HG03439 (cell line): Measurements from ENCODE around the gene CLCA1.

Experiments used
- ATAC-seq: cut with Tn5 transposase; IDR thresholded peaks from one replicate; pipeline ENCODE4 v1.9.1; 2021; ENCODE audit warnings: mild to moderate bottlenecking, moderate library complexity; ENCODE audit not compliant: unreplicated experiment

The CLCA1 gene

DNA sequence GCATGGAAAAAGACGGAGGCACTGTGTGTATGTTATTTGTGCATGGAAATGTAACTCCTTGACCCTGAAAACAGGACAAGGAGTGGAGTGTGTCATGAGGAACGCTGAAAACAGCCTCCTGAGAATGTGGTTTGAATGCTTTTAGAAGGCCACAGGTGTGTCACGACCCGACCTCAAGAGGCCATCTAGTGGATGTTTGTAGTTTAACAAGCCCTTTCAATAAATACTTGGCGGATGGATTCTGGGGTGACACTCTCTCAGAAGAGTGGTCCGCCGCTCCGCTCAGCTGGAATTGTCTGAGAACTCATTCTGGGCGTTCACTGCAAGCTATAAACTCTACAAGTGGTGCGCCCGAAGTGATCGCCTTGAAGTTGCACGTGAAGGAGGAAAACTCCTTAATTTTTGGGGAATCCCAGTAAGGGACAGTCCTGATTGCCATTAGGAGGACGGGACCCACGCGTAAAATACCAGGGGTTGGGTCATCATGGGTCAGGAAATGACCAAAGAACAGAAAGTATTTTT lies 33.5 kb downstream of the CLCA1 start:
- peak; percentile 78 for ATAC-seq

DNA sequence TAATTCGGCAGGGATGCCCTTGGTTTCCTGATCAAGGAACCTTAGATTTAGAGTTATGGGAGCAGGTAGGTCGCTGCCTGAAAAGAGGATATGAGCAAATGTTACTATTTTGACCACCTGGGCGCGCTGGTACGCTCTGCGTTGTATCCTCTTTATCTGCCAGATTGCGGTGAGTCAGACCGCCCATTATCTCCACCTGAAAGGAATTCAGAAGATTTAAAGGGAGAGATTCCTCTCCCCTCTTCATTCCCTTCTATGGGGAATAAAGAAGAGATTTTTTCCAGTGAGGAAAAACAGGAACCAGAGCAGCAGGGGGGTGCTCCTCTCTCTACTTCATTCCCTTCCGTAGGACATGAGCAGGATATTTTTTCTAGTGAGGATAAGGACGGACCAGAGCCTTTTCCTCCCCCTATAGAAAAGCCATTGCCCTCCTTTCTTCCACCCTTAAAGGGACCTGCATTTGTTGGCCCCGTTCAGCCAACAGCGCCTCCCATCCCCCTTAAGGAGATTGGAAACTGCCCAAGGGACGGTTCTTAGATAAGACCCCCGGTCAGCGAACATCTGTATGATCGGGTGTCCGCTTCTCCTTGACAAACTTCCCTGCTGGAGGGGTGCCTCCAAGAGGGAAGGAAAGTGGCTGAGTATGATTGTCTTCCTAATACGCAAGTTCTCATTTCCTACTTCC lies 34.1 kb downstream of the CLCA1 start:
- peak; percentile 34 for ATAC-seq

DNA sequence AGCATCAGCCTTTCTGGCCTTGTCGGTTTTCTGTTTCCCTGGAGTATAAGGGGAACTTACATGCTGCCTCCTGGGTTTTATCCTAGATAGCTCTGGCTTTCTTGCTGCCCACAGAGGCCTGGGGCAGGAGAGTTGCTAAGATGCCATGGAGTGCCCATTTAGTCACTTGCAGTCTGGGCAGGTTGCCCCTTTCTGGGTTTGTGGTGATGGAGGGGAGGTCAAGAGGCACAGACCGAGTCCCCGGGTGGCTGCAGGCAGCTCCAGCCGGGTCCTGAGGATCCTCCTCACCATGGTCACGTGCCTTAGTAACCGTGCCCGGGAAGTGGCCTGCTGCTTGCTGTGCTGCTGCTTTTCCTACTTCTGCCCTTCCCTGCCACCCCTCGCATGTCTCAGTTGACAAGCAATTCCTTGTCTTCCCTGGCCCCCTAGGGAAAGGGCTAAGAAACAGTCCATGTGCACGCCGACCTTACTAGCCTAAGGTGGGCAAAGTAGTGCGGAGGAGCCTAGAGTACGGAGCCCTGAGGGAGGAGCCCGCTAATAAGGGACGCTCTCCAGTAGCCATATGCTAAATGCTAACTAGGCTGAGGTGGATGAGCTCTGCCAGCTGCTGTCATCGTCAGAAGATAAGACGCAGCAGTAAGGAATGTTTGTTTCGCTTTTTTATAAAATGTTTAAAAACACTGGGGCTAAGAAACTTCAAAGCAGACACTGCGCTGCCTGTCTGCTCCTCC lies 34.8 kb downstream of the CLCA1 start:
- no peak for ATAC-seq

DNA sequence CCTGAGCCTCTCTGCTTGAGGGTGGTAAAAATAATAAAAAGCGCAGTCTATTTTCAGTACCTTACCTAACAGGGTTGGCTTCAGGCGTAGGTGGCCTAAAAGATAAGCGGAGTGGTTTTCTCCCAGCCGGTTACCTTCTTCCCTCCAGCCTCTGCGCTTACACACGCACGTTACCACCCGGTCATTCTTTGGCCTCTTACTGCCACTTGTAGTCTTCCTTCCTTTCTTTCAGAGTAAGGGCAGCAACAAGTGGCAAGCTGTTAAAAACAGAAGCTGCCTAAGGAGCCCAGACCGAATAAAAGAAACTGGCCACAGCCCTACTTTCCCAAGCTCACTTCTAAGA lies 35.4 kb downstream of the CLCA1 start:
- ATAC-seq, result no peak

DNA sequence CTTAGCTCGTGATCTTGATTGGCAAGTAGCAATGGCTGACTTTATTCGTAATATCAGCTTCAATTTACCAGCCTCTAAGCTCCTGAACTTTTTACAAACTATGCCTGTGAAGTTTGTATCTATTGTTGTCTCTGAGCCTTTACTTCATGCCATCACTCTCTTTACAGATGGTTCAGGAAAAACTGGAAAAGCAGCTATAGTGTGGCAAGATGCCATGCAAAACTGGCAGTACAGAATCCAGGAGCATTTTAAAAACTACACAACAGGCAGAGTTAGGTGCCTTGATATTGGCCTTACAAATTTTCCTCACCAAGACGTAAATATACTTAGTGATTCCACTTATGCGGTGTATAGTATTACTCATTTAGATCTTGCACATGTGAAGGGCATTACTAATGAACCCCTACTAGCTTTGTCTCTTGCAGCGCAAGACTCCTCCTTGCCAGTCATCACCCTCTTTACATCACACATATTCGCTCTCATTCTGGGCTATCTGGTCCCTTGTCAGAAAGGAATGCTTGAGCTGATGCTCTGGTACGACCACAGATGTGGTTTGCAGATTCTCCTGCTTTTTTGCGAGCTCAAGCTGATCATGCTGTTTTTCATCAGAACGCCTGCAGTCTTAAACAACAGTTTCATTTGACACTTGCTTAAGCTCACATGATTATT lies 36.3 kb downstream of the CLCA1 start:
- no peak for ATAC-seq

DNA sequence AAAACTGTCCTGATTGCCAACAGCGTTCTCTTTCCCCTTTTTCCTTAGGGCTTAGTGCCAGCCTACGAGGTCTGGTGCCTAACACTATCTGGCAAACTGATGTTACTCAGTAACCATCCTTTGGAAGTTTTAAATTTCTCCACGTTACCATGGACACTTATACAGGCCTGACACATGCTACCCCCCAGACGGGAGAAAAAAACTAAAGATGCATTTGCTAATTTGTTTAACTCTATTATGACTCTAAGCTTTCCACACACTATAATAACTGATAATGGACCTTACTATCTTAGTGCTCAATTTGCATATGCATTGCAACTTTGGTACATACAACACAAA lies 36.8 kb downstream of the CLCA1 start:
- ATAC-seq, result no peak

DNA sequence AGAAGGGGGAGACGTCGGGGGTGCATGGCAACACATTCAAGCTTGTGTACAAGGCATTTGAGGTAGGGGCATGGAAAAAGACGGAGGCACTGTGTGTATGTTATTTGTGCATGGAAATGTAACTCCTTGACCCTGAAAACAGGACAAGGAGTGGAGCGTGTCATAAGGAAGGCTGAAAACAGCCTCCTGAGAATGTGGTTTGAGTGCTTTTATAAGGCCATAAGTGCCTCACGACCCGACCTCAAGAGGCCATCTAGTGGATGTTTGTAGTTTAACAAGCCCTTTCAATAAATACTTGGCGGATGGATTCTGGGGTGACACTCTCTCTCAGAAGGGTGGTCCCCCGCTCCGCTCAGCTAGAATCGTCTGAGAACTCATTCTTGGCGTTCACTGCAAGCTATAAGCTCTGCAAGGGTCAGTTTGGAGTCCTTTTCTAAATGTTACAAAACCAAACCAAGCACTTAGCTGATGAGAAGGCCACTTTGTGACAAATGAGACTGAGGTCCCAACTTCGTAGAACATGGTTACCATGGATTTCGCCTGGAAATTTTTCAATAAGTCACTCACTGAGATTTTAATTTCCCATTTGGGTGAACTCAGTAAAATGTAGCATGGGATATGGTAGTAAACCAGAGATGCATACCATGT lies 39.3 kb downstream of the CLCA1 start:
- ATAC-seq, result no peak

DNA sequence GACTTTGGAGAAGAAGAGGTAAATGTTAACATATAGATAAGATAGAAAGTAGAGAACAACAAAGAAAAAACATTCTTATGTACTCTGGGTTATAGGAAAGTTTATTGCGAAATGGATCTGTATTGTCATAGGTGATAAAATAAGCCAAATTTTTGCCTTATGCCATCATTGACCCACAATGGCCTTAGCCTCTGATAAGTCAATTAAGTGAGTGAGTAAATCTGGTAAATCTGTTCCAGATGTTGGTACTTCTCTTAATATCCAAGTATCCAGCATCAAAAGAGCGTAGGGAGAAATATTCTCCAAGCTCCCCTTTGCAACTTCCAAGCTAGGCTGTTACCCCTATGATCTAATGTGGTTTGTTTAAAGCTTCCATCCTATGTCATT lies 39.8 kb downstream of the CLCA1 start:
- no peak for ATAC-seq

DNA sequence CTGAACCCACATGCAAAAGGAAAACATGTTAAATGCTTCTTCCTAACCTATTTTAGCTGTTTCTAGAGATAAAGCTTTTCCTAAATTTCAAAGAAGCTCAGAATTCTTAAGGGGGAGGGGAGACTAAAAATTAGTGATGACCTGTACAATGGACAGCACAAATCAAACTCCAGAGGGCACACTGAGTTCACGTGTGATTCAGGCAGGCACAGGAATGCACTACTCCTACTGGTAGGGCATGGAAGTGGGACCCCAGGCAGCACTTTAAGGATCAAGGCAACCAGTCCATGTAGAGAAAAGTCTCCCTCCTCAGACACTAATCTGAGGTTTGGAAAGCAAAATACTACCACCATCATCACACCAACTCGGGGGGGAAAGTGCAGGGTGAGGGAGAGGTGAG lies 46.9 kb downstream of the CLCA1 start:
- ATAC-seq, result no peak

DNA sequence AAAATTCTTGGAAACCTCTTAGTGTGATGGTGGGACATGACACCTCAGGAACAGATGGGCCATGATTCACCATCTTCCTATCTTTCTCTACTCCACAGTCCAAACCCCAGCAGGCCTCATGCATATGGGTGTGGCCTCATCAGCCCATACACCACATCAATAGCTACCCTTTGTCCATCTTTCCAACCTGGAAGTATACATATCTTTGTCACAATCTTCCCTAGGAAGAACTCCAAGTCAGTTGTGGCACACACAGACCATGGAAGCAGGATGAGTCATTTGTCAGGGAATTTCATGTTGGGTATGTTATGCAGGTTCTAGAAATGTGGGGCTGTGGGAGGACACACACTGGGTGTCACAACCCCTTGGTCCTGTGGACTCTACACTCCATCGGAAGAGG lies 47.6 kb downstream of the CLCA1 start:
- no peak for ATAC-seq

DNA sequence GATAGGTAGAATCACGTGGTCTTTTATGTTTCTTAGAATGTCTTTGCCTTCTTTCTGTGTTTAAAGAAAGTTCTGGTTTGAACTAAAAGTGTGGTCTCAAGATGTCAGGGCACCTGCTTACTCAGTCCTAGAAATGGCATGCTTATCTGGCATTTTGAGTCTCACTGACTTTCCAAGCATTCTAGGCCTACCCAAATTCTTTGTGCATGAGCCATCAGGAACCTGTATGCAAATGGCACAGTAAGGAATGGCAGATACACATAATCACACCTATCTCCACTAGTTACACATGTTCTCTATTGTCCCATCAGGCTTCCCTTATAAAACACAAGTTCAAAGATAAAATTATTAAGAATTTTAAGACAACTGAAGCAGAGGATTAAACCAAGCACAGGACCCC lies 48.6 kb downstream of the CLCA1 start:
- no peak for ATAC-seq

DNA sequence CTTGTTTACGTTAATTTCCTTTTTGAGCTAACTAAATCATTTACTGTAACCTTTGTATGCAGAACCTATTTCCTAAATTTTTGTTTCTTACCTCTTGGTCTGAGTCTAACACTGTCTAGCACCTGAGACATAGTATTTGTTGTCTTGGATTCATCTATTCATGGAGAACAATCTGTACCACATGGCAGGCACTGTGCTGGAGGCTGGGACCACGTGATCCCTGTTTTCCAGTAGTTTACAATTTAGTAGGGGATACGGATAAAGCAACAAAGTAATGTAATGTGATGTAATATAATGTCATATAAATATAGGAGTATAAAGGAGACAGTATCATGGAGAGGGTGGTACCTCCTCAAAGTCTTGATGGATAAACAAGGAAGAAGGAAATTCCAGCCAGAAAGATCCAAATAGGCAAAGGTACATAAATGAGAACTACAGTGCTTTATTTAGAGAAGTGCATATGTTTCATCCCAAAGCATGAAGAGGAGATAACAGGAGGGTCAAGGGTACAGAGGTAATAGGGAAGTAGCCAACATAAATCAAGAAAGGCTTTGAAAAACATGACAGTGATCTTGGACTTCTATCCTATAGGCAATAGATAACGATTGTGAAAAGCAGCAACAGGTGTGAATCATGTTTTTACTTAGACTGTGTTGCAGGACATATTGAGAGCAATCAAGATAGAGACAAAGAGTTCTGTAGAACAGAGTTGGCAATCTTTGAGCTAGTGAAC lies 52.2 kb downstream of the CLCA1 start:
- no peak for ATAC-seq

DNA sequence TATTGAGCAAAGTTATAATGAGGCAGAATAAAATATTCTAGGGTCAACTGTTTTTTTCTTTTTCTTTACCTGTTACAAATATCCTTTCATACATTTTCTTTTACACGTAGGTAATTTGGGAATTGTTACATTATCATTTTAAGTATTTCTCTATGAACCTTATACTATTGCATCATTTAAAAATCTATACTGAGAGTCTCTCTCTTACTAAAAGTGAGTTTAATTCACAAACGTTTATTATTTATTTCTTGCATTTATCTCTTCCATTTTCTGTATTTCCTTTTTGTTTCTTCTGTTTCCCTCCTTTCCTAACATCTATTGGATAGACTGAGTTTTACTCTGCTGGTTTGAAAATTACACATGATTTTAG lies 52.8 kb downstream of the CLCA1 start:
- ATAC-seq, result no peak

DNA sequence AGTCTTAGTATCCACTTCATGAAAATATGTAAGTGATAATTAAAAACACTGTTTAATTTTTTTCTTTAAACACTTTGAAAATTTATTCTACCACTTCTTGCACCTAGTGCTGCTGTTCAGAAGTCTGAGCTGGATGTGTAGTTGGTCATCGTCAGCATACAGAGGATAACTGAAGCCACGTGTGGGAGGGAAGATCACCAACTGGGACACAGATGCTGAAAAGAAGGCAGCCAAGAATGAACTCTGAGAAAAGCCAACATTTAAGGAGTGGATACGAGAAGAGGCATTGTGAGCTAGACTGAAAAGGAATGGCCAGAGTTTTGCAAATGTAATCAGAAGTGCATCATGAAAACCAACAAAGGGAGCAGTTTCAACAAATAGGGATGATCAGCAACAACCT lies 53.5 kb downstream of the CLCA1 start:
- no peak for ATAC-seq

DNA sequence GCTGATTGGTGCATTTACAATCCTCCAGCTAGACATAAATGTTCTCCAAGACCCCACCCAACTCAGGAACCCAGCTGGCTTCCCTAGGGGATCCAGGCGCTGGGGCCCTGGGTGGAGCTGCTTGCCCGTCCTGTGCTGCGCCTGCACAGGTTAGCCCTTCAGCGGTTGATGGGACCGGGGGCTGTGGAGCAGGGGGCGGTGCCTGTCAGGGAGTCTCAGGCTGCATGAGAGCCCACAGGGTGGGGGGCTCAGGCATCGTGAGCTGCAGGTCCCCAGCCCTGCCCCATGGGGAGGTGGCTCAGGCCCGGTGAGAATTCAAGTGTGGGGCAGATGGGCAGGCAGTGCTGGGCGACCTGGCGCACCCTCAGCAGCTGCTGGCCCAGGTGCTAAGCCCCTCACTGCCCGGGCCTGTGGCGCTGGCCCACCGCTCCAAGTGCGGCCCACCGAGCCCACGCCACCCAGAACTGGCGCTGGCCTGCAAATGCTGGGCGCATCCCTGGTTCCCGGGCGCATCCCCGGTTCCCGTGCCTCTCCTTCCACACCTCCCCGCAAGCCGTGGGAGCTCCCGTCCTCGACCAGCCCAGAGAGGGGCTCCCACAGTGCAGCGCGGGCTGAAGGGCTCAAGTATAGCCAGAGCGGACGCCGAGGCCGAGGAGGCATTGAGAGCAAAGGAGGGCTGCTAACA lies 55.1 kb downstream of the CLCA1 start:
- no peak for ATAC-seq

DNA sequence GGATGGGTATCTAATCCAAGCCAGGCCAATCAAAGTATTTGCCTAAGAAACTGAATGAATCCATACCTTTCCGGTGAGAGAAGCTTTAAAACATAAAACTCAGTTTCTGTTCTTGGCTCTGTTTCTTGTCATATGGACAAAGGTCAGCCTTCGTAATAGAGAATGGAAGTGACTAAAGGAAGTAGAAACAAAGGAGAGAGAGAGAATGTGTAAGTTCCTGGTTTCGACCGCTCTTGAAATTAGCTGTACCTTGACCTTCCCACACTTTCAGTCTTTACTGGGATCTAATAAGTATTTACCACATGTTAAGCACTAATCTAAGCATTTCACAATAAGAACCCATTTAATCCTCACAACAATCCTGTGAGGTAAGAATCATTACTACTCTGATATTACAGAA lies 58.6 kb downstream of the CLCA1 start:
- no peak for ATAC-seq

DNA sequence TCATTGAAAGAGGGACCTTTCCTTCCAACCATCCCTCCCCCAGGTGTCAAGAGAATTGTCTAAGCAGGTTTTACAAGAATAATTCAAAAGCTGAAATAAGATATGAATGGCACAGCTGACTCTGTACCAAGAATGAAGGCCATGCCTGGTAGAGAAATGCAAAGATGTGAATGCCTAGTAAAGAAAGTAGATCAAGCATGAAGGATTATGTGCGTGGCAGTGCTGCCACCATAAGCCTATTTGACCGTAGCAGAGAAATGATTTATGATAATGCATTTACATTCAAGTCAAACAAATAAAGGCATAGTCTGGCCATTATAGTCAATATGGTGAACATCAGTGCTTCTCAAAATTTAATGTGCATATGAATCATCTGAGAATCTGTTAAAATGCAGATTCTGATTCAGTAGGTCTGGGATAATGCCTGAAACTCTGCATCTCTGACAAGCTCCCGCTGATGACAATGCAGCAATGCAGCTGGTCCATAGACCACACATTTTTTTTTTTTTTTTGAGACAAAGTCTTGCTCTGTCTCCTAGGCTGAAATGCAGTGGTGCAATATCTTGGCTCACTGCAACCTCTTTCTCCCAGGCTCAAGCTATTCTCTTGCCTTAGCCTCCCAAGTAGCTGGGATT lies 61.6 kb downstream of the CLCA1 start:
- ATAC-seq, result no peak

DNA sequence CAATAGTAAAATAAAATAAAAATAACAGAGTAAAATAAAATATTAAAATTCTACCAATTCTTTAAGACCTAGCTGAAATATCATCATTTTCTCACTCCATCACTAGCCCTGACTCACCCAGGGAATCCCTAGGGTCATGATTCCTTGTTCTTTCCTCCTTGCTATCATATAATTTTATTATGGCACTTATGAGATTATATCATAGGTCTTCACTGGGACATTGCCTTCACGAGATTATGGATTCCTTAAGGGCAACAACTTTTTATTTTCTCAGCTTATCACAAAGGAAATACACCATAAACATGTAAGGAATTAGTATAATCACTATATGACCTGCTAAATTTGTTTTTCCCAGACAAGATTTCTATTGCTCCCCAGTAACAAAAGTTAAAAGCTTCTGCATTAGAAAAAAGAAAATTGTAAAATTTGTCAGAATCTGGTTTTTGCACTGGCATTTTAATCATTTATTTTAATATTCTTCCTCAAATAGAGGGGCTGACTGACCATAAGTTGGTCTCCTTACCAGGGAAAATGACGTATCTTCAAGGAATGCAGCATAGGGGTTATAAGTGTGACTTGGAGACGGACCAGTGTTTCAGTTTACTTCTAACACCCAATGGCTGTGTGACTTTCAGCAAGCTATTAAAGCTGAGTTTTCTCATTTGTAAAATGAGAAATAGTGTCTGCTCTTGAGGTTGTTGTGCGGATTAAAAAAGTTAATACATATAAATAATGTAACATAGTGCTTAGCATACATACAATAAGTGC lies 69.4 kb downstream of the CLCA1 start:
- ATAC-seq, result no peak

DNA sequence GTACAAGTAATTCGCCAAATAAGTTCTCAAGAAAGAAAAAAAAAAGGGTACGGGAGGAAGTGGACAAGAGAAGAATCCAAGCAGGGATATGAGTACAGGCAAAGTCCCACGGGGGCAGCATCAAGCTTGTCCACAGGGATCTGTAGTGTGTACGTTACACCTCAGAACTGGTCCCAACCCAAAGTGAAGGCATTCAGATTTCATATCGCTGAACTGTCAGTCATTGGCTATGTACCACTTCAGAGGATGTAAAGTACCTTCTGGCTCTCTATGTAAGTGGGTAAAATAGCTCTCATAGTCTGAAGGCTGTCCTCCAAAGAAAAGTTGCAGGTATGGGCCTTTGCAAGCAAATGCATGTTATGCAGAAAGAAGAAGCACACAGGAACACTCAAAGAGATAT lies 70.0 kb downstream of the CLCA1 start:
- no peak for ATAC-seq
